Activated CD8-positive, alpha-beta T cell treated with anti-CD3 and anti-CD28 coated beads, Interleukin-2, amount 10 ng/mL, durations not matched to agents 7 days and 5 days (primary cell): ENCODE data around the gene TRAIP. TPM values are rescaled to one million over a fixed set of nuclear protein-coding genes. Genes with fewer than 3 reads are reported as not detected.

Source experiments
- ATAC-seq: fragments of 150-1000 bp; cut with Tn5 transposase; one replicate; pipeline ENCODE4 v1.10.0; 2021; ENCODE audit warnings: moderate library complexity
- CTCF ChIA-PET: fragments of 350-600 bp; sonication (Branson Sonifier 250); formaldehyde crosslinking; loops from one replicate; lab custom pipeline; 2021; ENCODE audit warnings: antibody characterized with exemption; lab: Charles Lee
- POLR2A ChIA-PET: fragments of 350-600 bp; sonication (Branson Sonifier 250); formaldehyde crosslinking; loops from one replicate; lab custom pipeline; 2021; ENCODE audit warnings: antibody characterized with exemption; lab: Charles Lee
- DNase-seq: peaks from one replicate; pipeline ENCODE4 v3.0.0-alpha.2; 2020
- H3K27ac Mint-ChIP-seq: one replicate; pipeline ENCODE4 v1.8.0; 2021; ENCODE audit warnings: mild to moderate bottlenecking, mixed read lengths
- H3K27me3 Mint-ChIP-seq: one replicate; pipeline ENCODE4 v1.8.0; 2021; ENCODE audit warnings: low read depth, mixed read lengths
- H3K36me3 Mint-ChIP-seq: one replicate; pipeline ENCODE4 v1.8.0; 2021; ENCODE audit warnings: low read depth, mixed read lengths
- H3K4me1 Mint-ChIP-seq: one replicate; pipeline ENCODE4 v1.8.0; 2021; ENCODE audit warnings: low read depth, mixed read lengths
- H3K4me3 Mint-ChIP-seq: one replicate; pipeline ENCODE4 v1.8.0; 2021; ENCODE audit warnings: mild to moderate bottlenecking, mixed read lengths
- H3K9me3 Mint-ChIP-seq: one replicate; pipeline ENCODE4 v1.8.0; 2022; ENCODE audit warnings: mixed read lengths; ENCODE audit not compliant: insufficient read depth
- total RNA-seq, 2 experiments: library from RNA; stranded (reverse); gene quantifications; one replicate each; pipeline ENCODE4 v1.2.3, GENCODE V29; 2021

Gene TRAIP
- total RNA-seq, 2 experiments from 2014 or later = 32.0 to 32.9 TPM

DNA sequence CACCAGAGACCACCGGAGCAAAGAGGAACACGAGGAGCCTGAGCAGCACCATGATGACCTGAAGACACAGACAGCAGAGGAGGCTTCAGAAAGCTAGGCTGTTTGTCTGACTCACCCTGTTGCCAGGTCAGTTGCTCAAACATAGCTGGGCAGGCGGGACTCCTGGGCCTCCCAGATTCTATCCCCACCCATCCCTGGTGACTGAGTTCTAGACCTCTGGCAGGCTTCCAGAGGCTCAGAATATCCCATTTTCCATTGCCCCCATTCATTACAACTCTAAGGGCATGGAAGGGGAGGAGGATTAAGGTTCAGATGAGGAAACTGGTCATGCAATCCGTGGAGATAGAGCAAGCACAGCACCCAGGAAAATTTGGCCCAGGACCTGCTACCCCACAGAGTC lies 56.6 kb downstream of the TRAIP start, which contains the start of gene CDHR4:
Gene CDHR4, minus strand, starts transcription at position 113 of the 400 bp plus-strand sequence. Its CDS starts 61 bp downstream, at position 52.
- Mint-ChIP-seq H3K4me3 (no peak within 1 kb of the TSS), H3K27me3 (peaks cover 16% of the 10 kb centered on the region), H3K27ac (no peak within 1 kb of the TSS), H3K36me3 (no peaks in the 10 kb centered on the region), H3K4me1 (peaks cover 15% of the 10 kb centered on the region), H3K9me3 (no peaks in the 10 kb centered on the region)
- no peak for DNase-seq
- CTCF ChIA-PET = interaction anchor here (0.8 to 16.3 kb wide), 4 partner anchors 14 to 106 kb away, joined by 3 to 305 read pairs (median 4); partner anchors contain the start of gene UBA7
- POLR2A ChIA-PET = interaction anchor here (1.2 kb wide), 1 partner anchor 13 kb away, joined by 5 read pairs; the partner anchor contains the start of gene IP6K1
- no peak for ATAC-seq

DNA sequence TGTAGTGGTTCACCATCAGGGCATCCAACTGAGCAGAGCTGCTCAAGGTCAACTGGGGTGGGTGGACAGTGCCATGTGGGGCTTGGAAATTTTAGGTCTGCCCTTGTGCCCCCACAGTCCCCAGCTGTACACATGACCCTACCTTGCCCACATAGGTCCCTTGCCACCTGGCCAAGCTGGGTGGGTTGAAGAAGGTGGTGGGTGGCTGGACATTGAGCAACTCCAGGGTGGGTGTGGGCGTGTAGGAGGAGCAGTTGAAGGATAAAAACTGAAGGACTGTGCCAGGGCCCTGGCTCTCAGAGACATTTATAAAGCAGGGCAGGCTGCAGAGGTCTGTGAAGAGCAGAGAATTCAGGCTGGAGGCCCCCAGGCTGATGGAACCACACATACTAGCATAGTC lies 57.3 kb downstream of the TRAIP start:
- ChIA-PET POLR2A (interaction anchor here (1.2 kb wide), 1 partner anchor 13 kb away, joined by 5 read pairs; the partner anchor contains the start of gene IP6K1), CTCF (interaction anchor here (0.8 to 16.3 kb wide), 3 partner anchors 15 to 106 kb away, joined by 3 to 305 read pairs (median 3); partner anchors contain the start of gene UBA7)
- DNase-seq = no peak
- Mint-ChIP-seq H3K27me3 (peaks cover 16% of the 10 kb centered on the region), H3K4me3 (no peak overlapping the region), H3K4me1 (peaks cover 10% of the 10 kb centered on the region), H3K9me3 (no peaks in the 10 kb centered on the region), H3K27ac (no peak overlapping the region), H3K36me3 (no peaks in the 10 kb centered on the region)
- no peak for ATAC-seq

DNA sequence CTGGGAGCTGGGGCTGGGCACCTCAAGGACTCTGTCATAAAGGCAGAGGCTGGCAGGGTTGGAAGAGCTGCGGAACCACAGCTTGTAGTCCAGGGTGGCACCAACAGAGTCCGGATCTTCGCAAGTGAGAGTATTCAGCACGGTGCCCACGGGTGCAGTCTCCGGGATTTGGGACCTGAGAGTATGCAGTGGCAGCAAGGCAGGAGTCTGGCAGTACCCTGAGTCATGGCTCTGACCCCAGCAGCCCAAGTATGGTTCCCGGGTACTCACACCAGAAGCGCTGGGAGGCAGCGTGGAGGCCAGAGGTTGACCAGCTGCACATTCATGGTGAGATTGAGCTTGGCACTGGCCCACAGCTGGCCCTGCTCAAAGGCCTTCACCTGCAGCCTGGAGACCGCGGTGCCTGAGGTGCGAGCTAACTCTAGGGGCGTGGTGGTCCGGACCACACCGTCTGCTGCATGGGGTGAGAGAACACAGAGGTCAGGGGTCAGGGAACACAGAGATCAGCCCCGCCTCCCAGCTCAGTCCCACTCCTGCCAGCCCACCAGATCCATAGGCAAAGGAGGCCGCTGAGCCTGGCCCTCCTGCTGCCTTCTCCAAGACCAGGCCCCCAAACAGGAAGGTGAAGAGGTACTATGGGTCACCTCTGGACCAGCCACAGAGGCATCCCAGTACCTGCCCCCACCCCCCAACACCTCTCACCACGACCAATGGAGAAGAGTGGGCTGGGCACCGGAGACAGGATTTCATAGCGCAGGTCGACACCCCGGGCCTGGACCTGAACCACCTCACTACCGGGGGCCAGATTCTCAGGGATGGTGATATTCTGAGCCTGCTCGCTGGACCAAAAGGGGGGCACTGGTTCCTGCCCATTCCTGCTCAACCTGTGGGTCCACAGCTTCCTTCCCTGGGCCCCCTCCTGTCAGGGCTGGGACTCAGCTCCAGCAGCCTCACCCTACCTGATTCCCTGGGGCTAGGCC lies 61.1 kb downstream of the TRAIP start:
- Mint-ChIP-seq H3K36me3 (no peaks in the 10 kb centered on the region), H3K4me3 (no peak overlapping the region), H3K27ac (no peak overlapping the region), H3K4me1 (peaks cover 2% of the 10 kb centered on the region), H3K27me3 (peaks cover 5% of the 10 kb centered on the region), H3K9me3 (no peaks in the 10 kb centered on the region)
- DNase-seq (no peak), ATAC-seq (no peak)
- ChIA-PET POLR2A (no interaction called here), CTCF (interaction anchor here (1.0 kb wide), 1 partner anchor 44 kb away, joined by 3 read pairs; no protein-coding TSS in a partner anchor)

DNA sequence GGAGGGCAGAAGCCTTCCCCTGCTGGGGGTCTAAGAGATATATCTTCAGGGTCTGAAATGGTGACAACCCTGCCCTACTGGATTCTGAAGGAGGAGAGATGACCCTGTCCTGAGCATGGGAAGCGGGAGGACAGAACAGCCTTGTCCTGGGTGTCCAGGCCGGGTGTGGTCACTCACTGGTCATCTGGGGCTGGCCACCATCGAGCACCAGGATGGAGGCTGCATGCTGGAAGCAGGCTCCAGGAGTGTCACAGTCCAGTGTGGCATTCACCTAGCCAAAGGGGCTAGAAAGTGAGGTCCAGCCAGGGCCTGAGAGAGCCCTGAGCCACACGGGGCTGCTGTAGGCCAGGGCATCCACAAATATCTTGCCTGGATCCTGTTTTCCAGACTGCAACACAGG lies 61.9 kb downstream of the TRAIP start:
- CTCF ChIA-PET = no interaction called here
- ATAC-seq = no peak
- POLR2A ChIA-PET = no interaction called here
- Mint-ChIP-seq H3K4me1 (peaks cover 8% of the 10 kb centered on the region), H3K4me3 (no peak overlapping the region), H3K36me3 (no peaks in the 10 kb centered on the region), H3K27ac (no peak overlapping the region), H3K9me3 (no peaks in the 10 kb centered on the region), H3K27me3 (peaks cover 3% of the 10 kb centered on the region)
- no peak for DNase-seq

DNA sequence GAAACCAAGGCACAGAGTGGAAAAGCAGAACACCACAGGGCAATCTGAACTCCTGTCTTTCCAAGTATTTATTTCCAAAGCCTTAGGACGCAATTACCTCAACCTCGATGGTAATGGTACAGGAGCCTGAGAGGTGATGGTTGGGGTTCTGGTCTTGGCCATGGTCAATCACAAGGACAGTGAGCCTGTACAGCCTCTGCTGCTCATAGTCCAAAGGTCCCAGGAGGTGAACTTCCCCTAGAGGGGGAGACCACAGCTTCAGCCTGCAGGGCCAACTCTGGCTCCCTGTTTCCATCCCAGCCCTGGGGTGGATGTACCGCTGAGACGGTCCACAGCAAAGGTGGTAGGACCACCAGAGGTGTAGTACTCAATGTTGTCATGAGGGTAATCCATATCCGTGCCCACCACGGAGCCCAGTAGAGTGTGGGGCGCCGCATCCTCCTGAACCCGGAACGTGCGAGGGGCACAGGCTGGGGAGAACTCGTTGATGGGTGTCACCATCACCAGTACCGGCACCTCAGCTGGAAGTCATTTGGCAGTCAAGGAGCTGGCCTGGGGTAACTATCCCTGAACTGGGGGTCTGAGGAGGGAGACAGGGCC lies 62.8 kb downstream of the TRAIP start:
- CTCF ChIA-PET = no interaction called here
- peaks cover 8% of the 10 kb centered on the region for H3K4me1 Mint-ChIP-seq

DNA sequence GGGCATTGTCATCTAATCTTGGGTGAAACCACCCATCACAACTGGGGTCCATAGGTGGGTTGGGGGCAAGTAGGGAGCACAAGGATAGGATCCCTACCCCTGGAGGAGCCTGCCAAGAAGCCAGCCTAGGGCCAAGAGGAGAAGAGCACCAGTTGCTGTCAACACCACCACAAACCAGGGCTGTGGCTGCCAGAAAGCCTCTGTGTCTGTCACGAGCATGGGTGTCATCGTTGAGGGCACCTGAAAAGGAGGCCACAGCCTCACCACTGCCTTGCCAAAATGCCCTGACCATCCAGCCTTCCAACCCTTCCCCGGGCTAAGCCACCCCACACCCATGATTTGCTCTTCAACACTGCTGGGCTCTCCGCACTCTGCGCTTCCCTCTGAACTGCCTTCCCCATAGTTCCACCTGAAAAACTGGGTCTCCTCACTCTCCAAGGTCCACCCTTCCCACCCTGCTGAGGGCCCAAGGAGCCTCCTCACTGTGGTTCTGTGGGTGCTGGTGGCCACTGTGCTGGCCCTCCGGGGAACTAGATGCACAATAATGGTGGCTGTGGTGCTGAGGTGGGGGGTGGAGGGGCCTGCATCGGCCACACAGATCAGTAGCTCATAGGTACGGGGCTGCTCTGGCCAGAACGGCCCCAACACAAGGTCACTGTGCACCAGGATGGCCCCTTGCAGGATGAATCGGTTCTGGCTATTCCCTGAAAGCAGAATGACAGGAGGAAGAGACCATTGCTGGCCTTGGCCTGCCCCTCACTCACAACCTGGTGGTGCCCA lies 63.8 kb downstream of the TRAIP start:
- H3K27me3 Mint-ChIP-seq = peaks cover 3% of the 10 kb centered on the region
- ChIA-PET POLR2A (interaction anchor here (0.5 kb wide), 1 partner anchor 11 kb away, joined by 5 read pairs; no protein-coding TSS in a partner anchor), CTCF (no interaction called here)
- peaks cover 8% of the 10 kb centered on the region for H3K4me1 Mint-ChIP-seq
- ATAC-seq (no peak), DNase-seq (no peak)
- no peak overlapping the region for H3K4me3 Mint-ChIP-seq
- H3K36me3 Mint-ChIP-seq = no peaks in the 10 kb centered on the region
- H3K27ac Mint-ChIP-seq = no peak overlapping the region
- H3K9me3 Mint-ChIP-seq = no peaks in the 10 kb centered on the region

More for the DNA sequence above, 62.8 kb downstream of the TRAIP start:
- POLR2A ChIA-PET = no interaction called here
- Mint-ChIP-seq H3K27ac (no peak overlapping the region), H3K4me3 (no peak overlapping the region), H3K36me3 (no peaks in the 10 kb centered on the region), H3K27me3 (peaks cover 3% of the 10 kb centered on the region), H3K9me3 (no peaks in the 10 kb centered on the region)
- no peak for DNase-seq
- no peak for ATAC-seq

DNA sequence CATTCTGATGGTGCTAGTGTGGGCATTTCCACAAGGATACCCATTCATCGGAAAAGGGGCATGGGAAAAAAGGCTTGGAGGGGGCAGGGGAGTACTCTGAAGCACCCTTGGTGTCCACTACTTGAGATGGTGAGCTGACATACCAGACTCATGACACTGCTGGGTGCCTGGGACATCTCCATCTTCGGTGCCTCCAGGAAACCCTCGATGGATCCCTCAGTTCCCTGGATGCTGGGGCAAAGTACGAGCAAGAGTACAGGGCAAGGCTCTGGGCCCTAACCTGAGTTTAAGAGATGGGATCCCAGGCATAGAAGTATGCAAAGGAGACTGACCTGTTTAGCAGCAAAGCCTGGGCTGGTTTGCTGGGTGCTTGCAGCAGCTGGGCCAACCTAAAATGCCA lies 64.8 kb downstream of the TRAIP start:
- peaks cover 16% of the 10 kb centered on the region for H3K4me1 Mint-ChIP-seq
- ATAC-seq = no peak
- H3K4me3 Mint-ChIP-seq = no peak overlapping the region
- H3K9me3 Mint-ChIP-seq = no peaks in the 10 kb centered on the region
- no peak for DNase-seq
- POLR2A ChIA-PET = no interaction called here
- H3K27ac Mint-ChIP-seq = no peak overlapping the region
- H3K27me3 Mint-ChIP-seq = peaks cover 3% of the 10 kb centered on the region
- H3K36me3 Mint-ChIP-seq = no peaks in the 10 kb centered on the region
- CTCF ChIA-PET = interaction anchor here (2.3 kb wide), 1 partner anchor 10 kb away, joined by 7 read pairs; no protein-coding TSS in a partner anchor

DNA sequence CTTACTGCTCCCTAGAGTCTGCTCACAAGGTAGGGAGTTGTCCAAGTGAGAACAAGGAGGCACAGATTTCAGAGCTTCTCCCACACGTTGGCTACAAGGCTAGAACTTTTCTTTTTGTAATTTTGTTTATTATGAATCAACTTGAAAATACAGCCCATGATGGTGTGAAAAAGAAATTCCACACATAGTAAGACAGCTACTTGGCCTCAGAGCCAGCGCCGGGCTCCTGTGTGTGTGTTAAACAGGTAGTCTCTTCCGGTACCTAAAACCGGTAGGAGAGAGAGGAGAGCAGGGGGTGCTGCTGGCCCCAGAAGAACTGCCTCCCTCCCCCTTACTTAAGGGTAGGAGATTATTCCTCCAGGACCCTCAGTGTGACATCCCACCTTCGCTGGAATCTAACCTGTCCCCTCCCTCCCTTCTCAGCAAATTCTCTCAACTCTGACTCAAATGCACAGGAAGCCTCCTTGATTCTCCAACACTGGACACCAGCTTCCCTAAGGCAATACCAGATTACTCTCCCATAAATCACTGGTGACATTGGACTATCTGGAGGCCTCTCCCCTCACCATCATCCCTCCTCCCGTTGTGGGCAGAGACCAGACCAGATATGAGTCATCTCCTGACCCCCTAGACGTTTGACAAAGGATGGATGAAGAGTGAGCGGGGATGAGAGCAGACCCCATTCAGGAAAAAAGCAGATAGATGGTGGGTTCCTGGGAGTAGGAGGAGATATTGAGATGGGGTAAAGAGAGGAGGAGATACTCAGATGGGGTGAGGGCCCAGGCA lies 65.5 kb downstream of the TRAIP start:
- CTCF ChIA-PET = interaction anchor here (2.3 kb wide), 1 partner anchor 11 kb away, joined by 7 read pairs; no protein-coding TSS in a partner anchor
- H3K4me3 Mint-ChIP-seq = no peak overlapping the region

DNA sequence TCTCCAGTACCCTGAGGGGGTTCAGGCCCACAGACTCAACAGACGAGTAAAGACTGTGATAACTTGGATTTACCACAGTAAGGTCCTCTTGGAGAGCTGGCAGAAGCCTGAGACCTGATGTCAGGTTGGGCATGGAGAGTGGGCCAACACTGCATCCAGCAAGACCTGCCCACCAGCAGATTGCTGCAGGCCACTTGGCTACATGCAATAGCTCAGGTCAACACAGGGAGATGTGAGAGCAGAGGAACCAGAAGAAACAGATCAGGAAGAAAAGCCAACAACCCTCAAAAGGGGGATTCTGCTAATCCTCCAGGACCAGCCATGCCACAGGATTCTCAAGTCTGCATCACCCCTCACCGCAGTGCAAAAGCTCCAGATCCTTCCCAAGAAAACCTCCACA lies 68.3 kb downstream of the TRAIP start:
- Mint-ChIP-seq H3K4me3 (no peak overlapping the region), H3K27ac (no peak overlapping the region), H3K4me1 (peaks cover 31% of the 10 kb centered on the region), H3K27me3 (peaks cover 3% of the 10 kb centered on the region), H3K9me3 (no peaks in the 10 kb centered on the region), H3K36me3 (peaks cover 11% of the 10 kb centered on the region)
- no peak for DNase-seq
- ChIA-PET POLR2A (no interaction called here), CTCF (interaction anchor here (3.4 to 3.8 kb wide), 2 partner anchors 14 to 52 kb away, joined by 14 to 38 read pairs; partner anchors contain the start of gene INKA1)
- no peak for ATAC-seq

More for the DNA sequence above, 65.5 kb downstream of the TRAIP start:
- DNase-seq (no peak), ATAC-seq (no peak)
- H3K4me1 Mint-ChIP-seq = peaks cover 18% of the 10 kb centered on the region
- H3K36me3 Mint-ChIP-seq = no peaks in the 10 kb centered on the region
- H3K27ac Mint-ChIP-seq = no peak overlapping the region
- peaks cover 3% of the 10 kb centered on the region for H3K27me3 Mint-ChIP-seq
- no peaks in the 10 kb centered on the region for H3K9me3 Mint-ChIP-seq
- POLR2A ChIA-PET = no interaction called here

DNA sequence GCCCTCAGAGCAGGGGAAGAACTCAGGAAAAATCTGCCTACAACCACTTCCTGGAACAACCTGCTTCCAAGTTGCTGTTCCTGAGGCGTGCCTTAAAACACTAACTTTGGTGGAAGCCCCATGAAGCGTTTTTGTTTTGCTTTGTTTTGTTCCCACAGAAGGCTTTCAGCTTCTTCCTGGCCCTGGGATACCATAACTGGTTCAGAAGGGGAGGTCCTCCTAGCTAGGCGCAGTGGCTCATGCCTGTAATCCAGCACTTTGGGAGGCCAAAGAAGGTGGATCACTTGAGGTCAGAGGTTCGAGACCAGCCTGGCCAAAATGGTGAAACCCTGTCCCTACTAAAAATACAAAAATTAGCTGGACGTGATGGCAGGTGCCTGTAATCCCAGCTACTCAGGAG lies 68.8 kb downstream of the TRAIP start:
- no peak for DNase-seq
- ATAC-seq = no peak
- CTCF ChIA-PET = interaction anchor here (0.6 to 3.8 kb wide), 4 partner anchors 15 to 247 kb away, joined by 3 to 38 read pairs (median 10); partner anchors contain the start of genes AMIGO3 and INKA1
- peaks cover 31% of the 10 kb centered on the region for H3K4me1 Mint-ChIP-seq
- no peak overlapping the region for H3K27ac Mint-ChIP-seq
- POLR2A ChIA-PET = interaction anchor here (1.0 to 2.7 kb wide), 2 partner anchors 17 to 52 kb away, joined by 4 to 23 read pairs; partner anchors contain the start of gene INKA1
- peaks cover 3% of the 10 kb centered on the region for H3K27me3 Mint-ChIP-seq
- no peak overlapping the region for H3K4me3 Mint-ChIP-seq
- no peaks in the 10 kb centered on the region for H3K9me3 Mint-ChIP-seq
- peaks cover 11% of the 10 kb centered on the region for H3K36me3 Mint-ChIP-seq
